Neuronal stem cell (in vitro differentiated cells): Measurements from ENCODE around the gene ZNF445.

ENCODE experiments used
- DNase-seq: peaks from one replicate; pipeline ENCODE4 v3.0.0-alpha.2; 2013; ENCODE audit warnings: low spot score
- H2AFZ ChIP-seq: one replicate; pipeline ENCODE4 v1.6.1; 2013; ENCODE audit warnings: mild to moderate bottlenecking, low read length, inconsistent platforms
- H2AK5ac ChIP-seq: 2 replicates; pipeline ENCODE4 v1.6.1; 2013; ENCODE audit warnings: low read depth, mild to moderate bottlenecking, inconsistent platforms, low read length, moderate library complexity, mixed read lengths
- H2BK120ac ChIP-seq: 2 replicates; pipeline ENCODE4 v1.6.1; 2013; ENCODE audit warnings: low read depth, mild to moderate bottlenecking, inconsistent platforms, low read length, moderate library complexity, mixed read lengths
- H2BK12ac ChIP-seq: one replicate; pipeline ENCODE4 v1.6.1; 2013; ENCODE audit warnings: low read length, inconsistent platforms
- H2BK15ac ChIP-seq: 2 replicates; pipeline ENCODE4 v1.6.1; 2013; ENCODE audit warnings: mild to moderate bottlenecking, low read length, inconsistent platforms, mixed read lengths
- H2BK5ac ChIP-seq: one replicate; pipeline ENCODE4 v1.6.1; 2013; ENCODE audit warnings: inconsistent platforms, mild to moderate bottlenecking, low read length, moderate library complexity
- H3K14ac ChIP-seq: one replicate; pipeline ENCODE4 v1.6.1; 2013; ENCODE audit warnings: low read length, inconsistent platforms
- H3K18ac ChIP-seq: 2 replicates; pipeline ENCODE4 v1.6.1; 2013; ENCODE audit warnings: low read length, inconsistent platforms
- H3K23ac ChIP-seq: 2 replicates; pipeline ENCODE4 v1.6.1; 2013; ENCODE audit warnings: low read depth, mild to moderate bottlenecking, mixed read lengths, low read length, inconsistent platforms; ENCODE audit not compliant: poor library complexity
- H3K27ac ChIP-seq: replicated peaks from 3 replicates; pipeline ENCODE4 v1.5.1; 2013; ENCODE audit warnings: low read length, inconsistent platforms
- H3K27me3 ChIP-seq, 3 experiments: 2 replicates each; pipeline ENCODE4 v1.6.1; 2013; ENCODE audit warnings: low read length in 3 of 3, mild to moderate bottlenecking in 2 of 3, inconsistent platforms in 1 of 3, low read depth in 1 of 3, mixed read lengths in 1 of 3, moderate library complexity in 1 of 3; ENCODE audit not compliant: control insufficient read depth in 3 of 3, insufficient read depth in 3 of 3
- H3K36me3 ChIP-seq, 2 donors: replicated peaks in 1 of 2; 2 replicates each; pipeline ENCODE4 v1.6.1; 2013; ENCODE audit warnings: low read length in 2 of 2; ENCODE audit not compliant: control insufficient read depth in 2 of 2, insufficient read depth in 2 of 2
- H3K4ac ChIP-seq: 2 replicates; pipeline ENCODE4 v1.6.1; 2013; ENCODE audit warnings: inconsistent platforms, mild to moderate bottlenecking, low read length, moderate library complexity
- H3K4me1 ChIP-seq, 2 donors: 1 replicate in 1 of 2; 2 replicates in 1 of 2; pipeline ENCODE4 v1.6.1; 2013; ENCODE audit warnings: low read length in 2 of 2, low read depth in 1 of 2; ENCODE audit not compliant: control insufficient read depth in 2 of 2, insufficient read depth in 1 of 2
- H3K4me2 ChIP-seq: one replicate; pipeline ENCODE4 v1.6.1; 2013; ENCODE audit warnings: mild to moderate bottlenecking, low read length, inconsistent platforms; ENCODE audit not compliant: insufficient read depth, poor library complexity, severe bottlenecking
- H3K4me3 ChIP-seq, 2 donors: 2 replicates each; pipeline ENCODE4 v1.5.1; 2013; ENCODE audit warnings: low read length in 2 of 2, mild to moderate bottlenecking in 2 of 2, inconsistent platforms in 1 of 2, moderate library complexity in 1 of 2
- H3K79me1 ChIP-seq: one replicate; pipeline ENCODE4 v1.6.1; 2013; ENCODE audit warnings: low read depth, mild to moderate bottlenecking, inconsistent platforms, low read length, moderate library complexity
- H3K9ac ChIP-seq: one replicate; pipeline ENCODE4 v1.6.1; 2013; ENCODE audit warnings: mild to moderate bottlenecking, low read depth, low read length, inconsistent platforms; ENCODE audit not compliant: poor library complexity
- H3K9me3 ChIP-seq, 2 donors: replicated peaks in 1 of 2; 2 replicates each; pipeline versions ENCODE3 to v1.6.1; 2013; ENCODE audit warnings: low read length in 2 of 2, mild to moderate bottlenecking in 2 of 2, inconsistent platforms in 1 of 2, low read depth in 1 of 2, mixed read lengths in 1 of 2, moderate library complexity in 1 of 2; ENCODE audit not compliant: control insufficient read depth in 2 of 2, insufficient read depth in 1 of 2
- H4K8ac ChIP-seq: one replicate; pipeline ENCODE4 v1.6.1; 2013; ENCODE audit warnings: low read depth, mild to moderate bottlenecking, inconsistent platforms, low read length, moderate library complexity
- H4K91ac ChIP-seq: one replicate; pipeline ENCODE4 v1.6.1; 2013; ENCODE audit warnings: low read length, low read depth, mild to moderate bottlenecking, inconsistent platforms; ENCODE audit not compliant: poor library complexity
- WGBS, 2 donors: extraction: QIAGEN DNeasy Blood & Tissue Kit; methylation state at CpG; one replicate each; pipeline ENCODE4 v1.1.7; 2013; ENCODE audit warnings: missing lambda C conversion rate in 2 of 2, mixed read lengths in 1 of 2; ENCODE audit not compliant: insufficient read length in 2 of 2, insufficient replicate concordance in 1 of 2; ENCODE audit errors: extremely low coverage in 2 of 2; 5-methylcytosine and 5-hydroxymethylcytosine counted together

Gene ZNF445

DNA sequence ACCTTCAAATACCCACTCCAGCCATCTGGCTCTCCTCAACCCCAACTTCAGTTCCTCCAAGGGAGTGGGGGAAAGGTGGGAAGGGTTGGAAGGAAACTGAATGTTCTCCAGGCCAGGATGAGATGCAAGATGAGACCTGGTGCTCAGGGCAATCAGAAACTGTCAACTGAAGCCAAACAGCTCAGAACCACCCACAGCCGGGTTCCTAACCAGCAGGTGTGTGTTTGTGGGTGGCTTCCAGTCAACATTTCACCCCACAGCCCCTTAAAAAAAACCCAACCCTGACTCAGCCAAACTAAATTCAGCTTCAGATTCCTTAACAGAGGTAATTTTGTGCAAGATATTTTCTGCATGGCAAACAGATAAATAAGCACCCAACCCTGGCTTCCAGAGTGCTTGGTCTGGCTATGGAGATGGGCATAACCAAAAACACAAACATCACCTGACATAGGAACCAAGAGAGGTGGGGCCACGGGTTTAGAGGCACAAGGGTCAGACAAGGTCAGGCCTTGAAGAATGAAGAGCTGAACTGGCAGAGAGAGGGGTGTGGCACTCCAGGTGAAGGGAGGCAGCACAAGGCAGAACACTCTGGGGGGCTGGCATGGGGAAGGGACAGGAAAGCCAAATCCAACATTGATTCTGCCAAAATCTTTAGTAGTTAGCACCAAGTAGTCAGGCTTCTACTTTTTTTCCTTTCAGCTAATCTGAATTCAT is 34.7 kb downstream of the ZNF445 start:
- Histone ChIP-seq H2AK5ac (no peak overlapping the region), H2BK15ac (no peak overlapping the region), H3K14ac (no peak overlapping the region), H2BK12ac (no peak overlapping the region), H3K18ac (no peak overlapping the region), H3K23ac (no peak overlapping the region), H3K79me1 (no peaks in the 10 kb centered on the region), H2BK5ac (no peak overlapping the region), H4K91ac (no peak overlapping the region), H3K36me3 (peaks cover 44 to 80% of the 10 kb centered on the region in 2 donors), H3K9me3 (peaks cover 8 to 13% of the 10 kb centered on the region in 2 donors), H4K8ac (no peak overlapping the region), H3K4ac (no peak overlapping the region), H3K27ac (no peak overlapping the region), H3K27me3 (no peaks in the 10 kb centered on the region), H3K4me3 (no peak overlapping the region), H2AFZ (no peak overlapping the region), H3K4me2 (no peak overlapping the region), H3K9ac (no peak overlapping the region), H3K4me1 (no peaks in the 10 kb centered on the region), H2BK120ac (no peak overlapping the region)
- WGBS, 2 donors = no CpG with 5 or more reads among the region's 2 CpGs
- no peak for DNase-seq

- no CpG with 5 or more reads among the region's 7 CpGs for WGBS, 2 donors
- no peak overlapping the region for H2BK120ac ChIP-seq
- no peak overlapping the region for H4K91ac ChIP-seq
- no peaks in the 10 kb centered on the region for H3K79me1 ChIP-seq
- H3K23ac ChIP-seq = no peak overlapping the region
- no peak for DNase-seq
- H3K27me3 ChIP-seq = no peaks in the 10 kb centered on the region
- no peak overlapping the region for H3K9ac ChIP-seq
- no peak overlapping the region for H2AFZ ChIP-seq
- H3K9me3 ChIP-seq = no peaks in the 10 kb centered on the region
- no peak overlapping the region for H3K18ac ChIP-seq
- no peak overlapping the region for H2AK5ac ChIP-seq
- no peak overlapping the region for H3K14ac ChIP-seq
- no peak overlapping the region for H3K4ac ChIP-seq
- H2BK15ac ChIP-seq = no peak overlapping the region
- H2BK12ac ChIP-seq = no peak overlapping the region
- H3K4me1 ChIP-seq = no peaks in the 10 kb centered on the region
- no peak overlapping the region for H3K27ac ChIP-seq
- no peak overlapping the region for H3K4me2 ChIP-seq
- no peak overlapping the region for H3K4me3 ChIP-seq
- H4K8ac ChIP-seq = no peak overlapping the region
- H3K36me3 ChIP-seq = peaks cover 16 to 52% of the 10 kb centered on the region in 2 donors
- no peak overlapping the region for H2BK5ac ChIP-seq
These were observed 37.8 kb downstream of the ZNF445 start for GRCh38 chr3:44439499-44440295.

DNA sequence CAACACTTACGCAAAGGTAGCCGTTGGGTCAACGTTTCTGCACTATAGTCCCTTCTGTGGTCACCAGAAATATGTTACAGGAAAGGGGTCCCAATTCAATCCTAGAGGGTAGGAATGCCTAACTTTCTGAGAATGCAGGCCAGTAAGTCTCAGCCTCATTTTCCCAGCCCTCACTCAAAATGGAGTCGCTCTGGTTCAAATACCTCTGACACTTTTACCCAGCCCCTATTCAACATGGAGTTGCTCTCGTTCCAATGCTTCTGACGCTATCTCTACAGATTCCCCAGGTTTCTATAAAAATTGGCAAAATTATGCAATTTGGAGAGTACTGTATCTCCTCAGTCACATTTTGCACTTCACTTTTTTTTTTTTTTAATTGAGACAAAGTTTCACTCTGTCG is 39.7 kb downstream of the ZNF445 start:
- H3K23ac ChIP-seq = no peak overlapping the region
- H4K8ac ChIP-seq = no peak overlapping the region
- WGBS, 2 donors = no CpG with 5 or more reads among the region's 7 CpGs
- no peak overlapping the region for H2BK12ac ChIP-seq
- no peaks in the 10 kb centered on the region for H3K27me3 ChIP-seq
- H3K79me1 ChIP-seq = no peaks in the 10 kb centered on the region
- no peak overlapping the region for H3K18ac ChIP-seq
- no peak overlapping the region for H2BK120ac ChIP-seq
- no peak overlapping the region for H2BK5ac ChIP-seq
- no peak overlapping the region for H3K4me2 ChIP-seq
- no peak overlapping the region for H4K91ac ChIP-seq
- H3K9me3 ChIP-seq = no peaks in the 10 kb centered on the region
- H3K4ac ChIP-seq = no peak overlapping the region
- H2AFZ ChIP-seq = no peak overlapping the region
- no peaks in the 10 kb centered on the region for H3K4me1 ChIP-seq
- H2BK15ac ChIP-seq = no peak overlapping the region
- H3K9ac ChIP-seq = no peak overlapping the region
- H2AK5ac ChIP-seq = no peak overlapping the region
- H3K27ac ChIP-seq = no peak overlapping the region
- peaks cover 13 to 37% of the 10 kb centered on the region in 2 donors for H3K36me3 ChIP-seq
- no peak overlapping the region for H3K14ac ChIP-seq
- no peak overlapping the region for H3K4me3 ChIP-seq
- DNase-seq = no peak

GRCh38 chr3:44436181-44436580 is 41.3 kb downstream of the ZNF445 start:
- no peaks in the 10 kb centered on the region for H3K79me1 ChIP-seq
- H4K91ac ChIP-seq = no peak overlapping the region
- H3K4ac ChIP-seq = no peak overlapping the region
- no peak overlapping the region for H2BK120ac ChIP-seq
- H3K18ac ChIP-seq = no peak overlapping the region
- DNase-seq = no peak
- H4K8ac ChIP-seq = no peak overlapping the region
- H3K9me3 ChIP-seq = no peaks in the 10 kb centered on the region
- H2BK5ac ChIP-seq = no peak overlapping the region
- no peak overlapping the region for H3K14ac ChIP-seq
- H3K4me2 ChIP-seq = no peak overlapping the region
- no peak overlapping the region for H2AK5ac ChIP-seq
- H2AFZ ChIP-seq = no peak overlapping the region
- no peaks in the 10 kb centered on the region for H3K4me1 ChIP-seq
- H3K4me3 ChIP-seq = no peak overlapping the region
- no peaks in the 10 kb centered on the region for H3K27me3 ChIP-seq
- WGBS, 2 donors = no CpG with 5 or more reads among the region's 1 CpG
- no peak overlapping the region for H3K23ac ChIP-seq
- no peak overlapping the region for H3K9ac ChIP-seq
- H3K27ac ChIP-seq = no peak overlapping the region
- no peak overlapping the region for H2BK12ac ChIP-seq
- peaks cover 7 to 21% of the 10 kb centered on the region in 2 donors for H3K36me3 ChIP-seq
- no peak overlapping the region for H2BK15ac ChIP-seq
